GM12892 (cell line): Measurements from ENCODE around the gene HIF3A.

Experiments
- DNase-seq: peaks from one replicate; pipeline ENCODE4 v3.0.0; 2011; ENCODE audit not compliant: insufficient read length
- FAIRE-seq: peaks from 2 replicates; lab custom pipeline; 2011; peaks lifted over from hg19 to GRCh38; lab: Jason Lieb, UNC
- POLR2A ChIP-seq: IDR thresholded peaks from 2 replicates; pipeline ENCODE4 v1.6.1; 2011; ENCODE audit warnings: low read depth, low read length, control low read depth
- POLR2AphosphoS5 ChIP-seq: IDR thresholded peaks from 2 replicates; pipeline ENCODE4 v1.6.1; 2011; ENCODE audit warnings: low read depth, low read length, control low read depth
- TAF1 ChIP-seq: IDR thresholded peaks from 2 replicates; pipeline ENCODE4 v1.6.1; 2011; ENCODE audit warnings: low read depth, mild to moderate bottlenecking, control low read depth, low read length, borderline replicate concordance

Gene HIF3A

DNA sequence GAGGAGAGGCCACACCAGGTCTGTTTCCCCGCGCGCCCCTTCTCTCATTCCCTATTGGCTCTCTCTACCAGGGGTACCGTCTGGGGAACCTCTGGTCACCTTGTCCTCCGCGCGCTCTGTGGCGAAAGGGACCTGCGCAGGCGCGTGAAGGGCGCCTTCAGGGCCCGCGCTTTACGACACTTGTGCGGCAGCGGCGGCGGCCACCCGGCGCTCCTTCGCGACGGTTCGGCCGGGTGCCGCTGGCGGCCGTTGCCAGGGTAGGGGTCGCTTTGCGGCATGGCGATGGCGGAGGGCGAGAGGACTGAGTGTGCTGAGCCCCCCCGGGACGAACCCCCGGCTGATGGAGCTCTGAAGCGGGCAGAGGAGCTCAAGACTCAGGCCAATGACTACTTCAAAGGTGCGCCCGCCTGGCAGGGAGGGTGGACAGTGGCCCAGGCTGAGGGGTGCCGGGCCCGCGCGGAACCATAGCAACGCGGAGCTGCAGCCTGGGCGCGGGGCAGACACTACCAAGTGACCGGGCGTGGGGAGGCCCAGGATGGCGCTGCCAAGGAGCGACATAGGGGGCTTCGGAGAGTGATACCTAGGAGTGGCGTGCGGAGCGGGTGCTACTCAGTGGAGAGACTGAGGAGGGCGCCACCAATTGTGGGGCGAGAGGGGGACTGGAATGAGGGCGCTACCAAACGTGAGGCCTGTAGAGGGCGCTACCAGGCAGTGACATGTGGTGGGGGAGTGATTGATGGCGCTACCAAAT lies 50.2 kb downstream of the HIF3A start, which contains the start of gene PPP5C:
Gene PPP5C (plus strand): TSS at position 267 of the 751 bp plus-strand sequence. CDS start 10 bp downstream, at position 277.
- DNase-seq (peak; percentile 96), FAIRE-seq (peak; percentile 98)
- TF ChIP-seq POLR2A (peak; percentile 70), POLR2AphosphoS5 (peak; percentile 40; the same call in 1 of the 2 replicates), TAF1 (peak; percentile 72)

- TF ChIP-seq TAF1 = no peak
- no peak for TF ChIP-seq POLR2A
- no peak for TF ChIP-seq POLR2AphosphoS5
- DNase-seq (no peak), FAIRE-seq (no peak)
These were observed 50.7 kb downstream of the HIF3A start for GRCh38 chr19:46347572-46347883.

DNA sequence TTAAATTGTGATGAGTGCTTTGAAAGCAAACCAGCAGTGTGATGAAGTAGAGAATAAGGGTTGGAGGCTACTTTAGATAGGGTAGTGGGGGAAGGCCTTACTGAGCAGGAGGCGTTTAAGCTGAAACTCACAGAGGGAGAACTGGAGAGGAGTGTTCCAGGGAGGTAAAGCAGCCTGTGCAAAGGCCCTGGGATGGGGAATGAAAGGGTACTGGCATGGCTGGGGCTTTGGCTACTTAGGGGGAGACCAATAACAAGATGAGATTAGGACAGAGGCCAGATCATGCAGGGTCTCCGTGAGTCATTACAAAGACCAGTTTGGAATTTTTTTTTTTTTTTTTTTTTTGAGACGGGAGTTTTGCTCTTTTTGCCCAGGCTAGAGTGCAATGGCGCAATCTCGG lies 51.1 kb downstream of the HIF3A start:
- TF ChIP-seq TAF1 = no peak
- TF ChIP-seq POLR2AphosphoS5 = no peak
- no peak for TF ChIP-seq POLR2A
- DNase-seq (no peak), FAIRE-seq (no peak)

- no peak for TF ChIP-seq POLR2AphosphoS5
- TF ChIP-seq TAF1 = no peak
- peak; percentile 44 for FAIRE-seq
These were observed 52.6 kb downstream of the HIF3A start for GRCh38 chr19:46349311-46349993.

GRCh38 chr19:46350029-46350757 lies 53.4 kb downstream of the HIF3A start:
- TF ChIP-seq TAF1 (no peak), POLR2AphosphoS5 (no peak), POLR2A (no peak)
- peak; percentile 48 for FAIRE-seq
- no peak for DNase-seq

More at GRCh38 chr19:46349311-46349993, 52.6 kb downstream of the HIF3A start:
- DNase-seq = no peak

- no peak for DNase-seq
- TF ChIP-seq POLR2AphosphoS5 (peak; percentile 36; the same call in 1 of the 2 replicates), POLR2A (0 out of 2 replicates have a peak, but pooled peaks have one; percentile 42), TAF1 (peak; percentile 52; the same call in 1 of the 2 replicates)
- FAIRE-seq = peak; percentile 93
These were observed 53.9 kb downstream of the HIF3A start for GRCh38 chr19:46350758-46351159.

DNA sequence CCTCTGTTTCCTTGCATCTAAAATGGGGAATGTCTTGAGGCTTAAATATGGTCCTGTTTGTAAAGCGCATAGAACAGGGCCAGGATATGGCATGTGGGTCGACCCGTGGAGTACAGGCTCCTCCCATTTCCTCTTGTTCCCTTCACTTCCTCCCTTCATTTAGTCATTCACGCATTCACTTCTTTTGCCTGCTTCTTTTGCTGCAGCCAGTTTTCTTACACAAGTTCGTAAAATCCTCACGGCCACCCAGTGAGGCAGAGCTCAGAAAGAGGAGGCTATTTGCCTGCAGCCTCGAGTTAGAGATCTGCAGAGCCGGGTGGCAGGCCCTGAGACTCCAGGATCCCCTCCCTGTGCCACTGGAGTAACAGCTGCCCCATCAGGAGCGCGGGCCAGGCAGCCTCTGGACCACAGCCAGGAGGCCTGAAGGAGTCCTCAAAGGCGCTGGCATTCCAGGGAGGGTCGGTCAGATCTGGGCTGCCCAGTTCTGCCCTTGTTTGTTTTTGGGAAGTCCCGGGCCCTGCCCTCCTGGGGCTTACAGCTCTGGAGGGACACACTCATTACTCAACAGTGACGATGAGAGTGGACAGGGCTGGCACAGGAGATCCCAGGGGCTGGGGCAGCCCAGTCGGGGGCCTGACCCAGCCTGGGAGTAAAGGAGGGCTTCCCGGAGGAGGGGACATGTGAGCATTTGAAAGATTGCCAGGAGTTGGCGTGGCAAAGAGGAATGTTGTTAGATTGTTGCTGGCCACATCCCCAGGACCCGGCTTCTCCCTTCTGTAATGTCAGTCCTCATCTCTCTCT lies 54.6 kb downstream of the HIF3A start:
- FAIRE-seq (peak; percentile 48), DNase-seq (no peak)
- TF ChIP-seq POLR2AphosphoS5 (0 out of 2 replicates have a peak, but pooled peaks have one; percentile 10), TAF1 (no peak)

DNA sequence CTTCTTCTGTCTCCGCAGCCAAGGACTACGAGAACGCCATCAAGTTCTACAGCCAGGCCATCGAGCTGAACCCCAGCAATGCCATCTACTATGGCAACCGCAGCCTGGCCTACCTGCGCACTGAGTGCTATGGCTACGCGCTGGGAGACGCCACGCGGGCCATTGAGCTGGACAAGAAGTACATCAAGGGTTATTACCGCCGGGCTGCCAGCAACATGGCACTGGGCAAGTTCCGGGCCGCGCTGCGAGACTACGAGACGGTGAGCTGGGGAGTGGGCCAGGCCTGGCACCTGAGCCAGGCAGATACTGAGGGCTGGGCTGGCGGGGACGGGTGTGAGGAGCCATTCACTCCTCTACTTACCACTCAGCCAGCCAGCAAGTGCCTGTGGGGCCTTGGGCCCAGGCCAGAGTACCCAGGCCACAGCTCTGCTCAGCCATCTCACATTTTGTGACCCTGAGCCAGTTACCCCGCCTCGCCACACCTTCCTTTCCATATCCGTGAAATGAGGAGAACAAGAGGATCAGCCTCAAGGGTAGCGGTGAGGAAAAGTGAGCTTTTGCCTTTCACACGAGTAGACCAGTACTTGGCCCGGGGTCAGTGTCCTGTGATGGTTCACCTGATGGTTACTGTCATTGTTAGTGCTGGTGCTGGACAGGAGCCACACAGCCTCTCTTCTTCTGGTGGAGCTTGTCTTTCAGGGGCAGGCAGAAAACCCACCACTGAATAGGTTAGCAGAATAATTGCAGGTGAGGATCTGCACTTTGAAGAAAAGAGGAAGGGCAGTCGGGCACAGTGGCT lies 57.1 kb downstream of the HIF3A start:
- TF ChIP-seq POLR2AphosphoS5 = no peak
- no peak for TF ChIP-seq POLR2A
- TF ChIP-seq TAF1 = no peak
- FAIRE-seq = no peak
- DNase-seq = no peak

DNA sequence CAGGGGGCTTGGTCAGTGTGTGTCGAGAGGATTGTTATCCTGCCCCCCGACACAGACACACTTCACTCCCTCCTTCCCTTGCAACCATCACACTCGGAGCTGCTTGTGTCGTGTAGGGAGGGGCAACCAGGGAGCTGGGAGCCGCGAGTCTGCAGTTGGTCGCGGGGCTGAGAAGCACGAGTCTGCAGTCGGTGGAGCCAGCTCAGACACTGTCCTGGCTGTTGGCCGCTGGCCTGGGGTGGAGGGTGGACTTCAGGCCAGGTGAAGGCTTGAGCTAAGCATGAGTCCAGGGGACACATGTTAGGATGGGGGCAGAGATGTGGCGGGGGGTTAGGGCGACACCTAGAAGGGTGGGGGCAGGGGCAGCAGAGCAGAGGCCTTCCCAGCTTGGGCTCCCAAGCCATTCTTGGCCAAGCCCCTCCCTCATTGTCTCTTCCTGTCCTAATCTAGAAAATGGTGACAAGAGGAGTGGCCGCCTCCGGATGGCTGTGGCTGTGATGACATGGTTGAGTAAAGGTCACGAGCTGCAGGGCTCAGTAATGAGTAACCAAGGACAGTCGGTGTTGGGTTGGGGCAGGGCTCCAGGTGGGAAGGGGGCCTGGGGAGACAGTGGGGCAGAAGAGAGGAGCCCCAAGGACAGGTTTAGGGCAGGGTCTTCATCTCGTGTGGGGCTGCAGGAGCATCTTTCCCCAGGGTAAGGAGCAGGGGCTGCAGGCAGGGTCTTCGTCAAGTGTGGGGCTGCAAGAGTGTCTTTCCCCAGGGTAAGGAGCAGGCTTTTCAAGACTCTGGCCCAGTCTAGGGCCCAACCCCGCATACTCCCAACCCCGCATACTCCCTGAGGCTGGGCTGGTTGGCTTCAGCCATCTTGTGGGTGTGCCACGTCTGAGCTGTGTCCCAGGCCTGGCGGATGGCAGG lies 58.6 kb downstream of the HIF3A start:
- TF ChIP-seq POLR2A = no peak
- no peak for TF ChIP-seq POLR2AphosphoS5
- TF ChIP-seq TAF1 = no peak
- FAIRE-seq = no peak
- no peak for DNase-seq
